IMR-90 (cell line): ENCODE measurements around the gene RNF144B. TPM values are rescaled to one million over a fixed set of nuclear protein-coding genes. Genes with fewer than 3 reads are reported as not detected.
A peak's percentile ranks its signal among the peaks of the same experiment; 100 is the strongest.

ENCODE experiments used
- ATAC-seq: fragments of 200-7000 bp; cut with Tn5 transposase; 2 replicates; pipeline ENCODE4 v1.9.1; 2020; ENCODE audit warnings: low read depth, mild to moderate bottlenecking, moderate library complexity
- BruUV-seq: library from RNA; stranded (reverse); fragments of 400-500 nt; replicated peaks from 2 replicates; lab custom pipeline; 2021; lab: Mats Ljungman, UMichigan
- CTCF ChIA-PET: fragments of 300-600 bp; formaldehyde crosslinking; extraction: SDS; loops from one replicate; lab custom pipeline; 2021; ENCODE audit warnings: antibody characterized with exemption; lab: Yijun Ruan, JAX
- POLR2A ChIA-PET: fragments of 300-600 bp; sonication (Branson Sonifier 250); formaldehyde crosslinking; loops from one replicate; lab custom pipeline; 2022; ENCODE audit warnings: antibody characterized with exemption; ENCODE audit not compliant: unreplicated experiment; lab: Charles Lee
- DNase-seq: peaks from one replicate; pipeline ENCODE4 v3.0.0; 2013
- H2AFZ ChIP-seq: replicated peaks from 2 replicates; pipeline ENCODE3; 2013; ENCODE audit warnings: low read length, mild to moderate bottlenecking; ENCODE audit not compliant: poor library complexity
- H2AK5ac ChIP-seq: 2 replicates; pipeline ENCODE4 v1.6.1; 2013; ENCODE audit warnings: low read depth, low read length, inconsistent platforms
- H2AK9ac ChIP-seq: replicated peaks from 2 replicates; pipeline ENCODE3; 2013; ENCODE audit warnings: mild to moderate bottlenecking, low read depth, low read length, moderate library complexity; ENCODE audit not compliant: poor library complexity
- H2BK120ac ChIP-seq: 2 replicates; pipeline ENCODE4 v1.6.1; 2013; ENCODE audit warnings: low read depth, low read length, inconsistent platforms
- H2BK15ac ChIP-seq: 3 replicates; pipeline ENCODE4 v1.6.1; 2013; ENCODE audit warnings: low read depth, low read length, inconsistent platforms
- H2BK20ac ChIP-seq: 2 replicates; pipeline ENCODE4 v1.6.1; 2013; ENCODE audit warnings: low read depth, mild to moderate bottlenecking, inconsistent platforms, low read length, moderate library complexity
- H2BK5ac ChIP-seq: 2 replicates; pipeline ENCODE4 v1.6.1; 2013; ENCODE audit warnings: mild to moderate bottlenecking, low read depth, low read length, inconsistent platforms; ENCODE audit not compliant: poor library complexity, severe bottlenecking
- H3K14ac ChIP-seq: replicated peaks from 2 replicates; pipeline ENCODE4 v1.6.1; 2013; ENCODE audit warnings: low read depth, low read length, inconsistent platforms
- H3K18ac ChIP-seq: 2 replicates; pipeline ENCODE4 v1.6.1; 2013; ENCODE audit warnings: low read depth, low read length, control low read depth
- H3K23ac ChIP-seq: 2 replicates; pipeline ENCODE4 v1.6.1; 2013; ENCODE audit warnings: low read depth, low read length, inconsistent platforms
- H3K27ac ChIP-seq: 2 replicates; pipeline ENCODE4 v1.5.1; 2013; ENCODE audit warnings: mild to moderate bottlenecking, control low read depth, low read length; ENCODE audit not compliant: insufficient read depth
- H3K27me3 ChIP-seq: 2 replicates; pipeline ENCODE4 v1.6.1; 2013; ENCODE audit warnings: low read length; ENCODE audit not compliant: control insufficient read depth, insufficient read depth
- H3K36me3 ChIP-seq: 2 replicates; pipeline ENCODE4 v1.6.1; 2013; ENCODE audit warnings: low read length, mixed read lengths; ENCODE audit not compliant: control insufficient read depth, insufficient read depth
- H3K4ac ChIP-seq: 2 replicates; pipeline ENCODE4 v1.6.1; 2013; ENCODE audit warnings: low read depth, low read length, inconsistent platforms
- H3K4me1 ChIP-seq: 2 replicates; pipeline ENCODE4 v1.6.1; 2013; ENCODE audit warnings: low read length, mixed read lengths; ENCODE audit not compliant: control insufficient read depth, insufficient read depth
- H3K4me2 ChIP-seq: 2 replicates; pipeline ENCODE4 v1.6.1; 2013; ENCODE audit warnings: low read depth, mild to moderate bottlenecking, control low read depth, low read length, moderate library complexity
- H3K4me3 ChIP-seq: 2 replicates; pipeline ENCODE4 v1.5.1; 2013; ENCODE audit warnings: low read depth, mild to moderate bottlenecking, control low read depth, low read length, moderate library complexity; ENCODE audit not compliant: insufficient read depth
- H3K56ac ChIP-seq: 2 replicates; pipeline ENCODE4 v1.6.1; 2013; ENCODE audit warnings: low read length, inconsistent platforms; ENCODE audit not compliant: insufficient read depth; ENCODE audit errors: extremely low read depth
- H3K79me1 ChIP-seq, 2 experiments: 2 replicates each; pipeline ENCODE4 v1.6.1; 2013; ENCODE audit warnings: low read length in 2 of 2, inconsistent platforms in 1 of 2, low read depth in 1 of 2
- H3K9ac ChIP-seq: 2 replicates; pipeline ENCODE4 v1.6.1; 2013; ENCODE audit warnings: low read depth, low read length, control low read depth
- H3K9me1 ChIP-seq: 2 replicates; pipeline ENCODE4 v1.6.1; 2013; ENCODE audit warnings: low read length, inconsistent platforms; ENCODE audit not compliant: insufficient read depth
- H3K9me3 ChIP-seq: 2 replicates; pipeline ENCODE4 v1.6.1; 2013; ENCODE audit warnings: low read length; ENCODE audit not compliant: control insufficient read depth, insufficient read depth
- H4K20me1 ChIP-seq: 2 replicates; pipeline ENCODE4 v1.6.1; 2013; ENCODE audit warnings: low read length, inconsistent platforms; ENCODE audit not compliant: insufficient read depth
- H4K5ac ChIP-seq: 2 replicates; pipeline ENCODE4 v1.6.1; 2013; ENCODE audit warnings: mild to moderate bottlenecking, low read depth, low read length, control low read depth
- H4K8ac ChIP-seq, 2 experiments: 2 replicates each; pipeline ENCODE4 v1.6.1; 2013; ENCODE audit warnings: low read depth in 2 of 2, low read length in 2 of 2, control low read depth in 1 of 2, inconsistent platforms in 1 of 2
- H4K91ac ChIP-seq: 2 replicates; pipeline ENCODE4 v1.6.1; 2013; ENCODE audit warnings: low read depth, low read length, inconsistent platforms; ENCODE audit not compliant: insufficient read depth
- BHLHE40 ChIP-seq: fragments of 150-350 bp; IDR thresholded peaks from 2 replicates; pipeline ENCODE4 v1.6.1; 2016; ENCODE audit warnings: mild to moderate bottlenecking, low read depth, low read length
- CEBPB ChIP-seq: IDR thresholded peaks from 2 replicates; pipeline ENCODE4 v1.6.1; 2012; ENCODE audit warnings: low read depth, low read length, improper control_type of control experiment
- CHD1 ChIP-seq: IDR thresholded peaks from 2 replicates; pipeline ENCODE4 v1.6.1; 2012; ENCODE audit warnings: low read depth, low read length, improper control_type of control experiment
- FOS ChIP-seq: fragments of 150-350 bp; IDR thresholded peaks from 2 replicates; pipeline ENCODE4 v1.6.1; 2016; ENCODE audit warnings: low read depth, low read length
- MAFK ChIP-seq: IDR thresholded peaks from 2 replicates; pipeline ENCODE4 v1.6.1; 2012; ENCODE audit warnings: low read depth, low read length, improper control_type of control experiment
- MXI1 ChIP-seq: IDR thresholded peaks from 2 replicates; pipeline ENCODE4 v1.6.1; 2012; ENCODE audit warnings: low read depth, mild to moderate bottlenecking, low read length, moderate library complexity, borderline replicate concordance
- NFE2L2 ChIP-seq: fragments of 150-350 bp; IDR thresholded peaks from 2 replicates; pipeline ENCODE4 v1.6.1; 2016; ENCODE audit warnings: low read depth, mild to moderate bottlenecking, low read length
- POLR2A ChIP-seq: IDR thresholded peaks from 2 replicates; pipeline ENCODE4 v1.6.1; 2012; ENCODE audit warnings: mild to moderate bottlenecking, low read depth, low read length
- RAD21 ChIP-seq: IDR thresholded peaks from 2 replicates; pipeline ENCODE4 v1.6.1; 2012; ENCODE audit warnings: low read length, improper control_type of control experiment
- RCOR1 ChIP-seq: IDR thresholded peaks from 2 replicates; pipeline ENCODE4 v1.6.1; 2012; ENCODE audit warnings: mild to moderate bottlenecking, low read length, improper control_type of control experiment; ENCODE audit not compliant: insufficient replicate concordance
- RFX5 ChIP-seq: IDR thresholded peaks from 2 replicates; pipeline ENCODE4 v1.8.0; 2012; ENCODE audit warnings: low read depth, mild to moderate bottlenecking, low read length, moderate library complexity
- WGBS, 2 experiments: methylation state at CpG; one replicate each; pipeline versions ENCODE4 v1.1.5 to v1.1.7; 2013; ENCODE audit warnings: missing lambda C conversion rate in 2 of 2; ENCODE audit not compliant: insufficient read length in 1 of 2; ENCODE audit errors: extremely low coverage in 2 of 2; 5-methylcytosine and 5-hydroxymethylcytosine counted together
- dilution Hi-C: fragments of 300-500 bp; cut with HindIII; formaldehyde crosslinking; loops from one replicate; pipeline ENCODE4 v1.14.3; 2018; ENCODE audit warnings: low sequenced_read_pairs; ENCODE audit not compliant: unreplicated experiment
- in situ Hi-C: fragments of 300-500 bp; cut with MboI; formaldehyde crosslinking; loops from 3 replicates; pipeline ENCODE4 v1.14.3; 2019; ENCODE audit warnings: low sequenced_read_pairs, inconsistent platforms, mixed read lengths
- intact Hi-C: fragments of 100-400 bp; cut with micrococcal nuclease; formaldehyde crosslinking; loops from 2 replicates; pipeline ENCODE4 v1.10.0; 2022
- polyA plus RNA-seq, 3 experiments: library from polyadenylated mRNA; depleted of rRNA; stranded (reverse); fragments of >200 nt; gene quantifications; 2 replicates each; pipeline ENCODE4 v1.2.3, GENCODE V29; 2012; ENCODE audit warnings: low replicate concordance in 1 of 3
- total RNA-seq: library from RNA; depleted of rRNA; stranded (reverse); fragments of >200 nt; gene quantifications from 2 replicates; pipeline ENCODE4 v1.2.3, GENCODE V29; 2012
- TF ChIP-seq, protein P1 (sequence below): conservative IDR thresholded peaks from 2 replicates; pipeline ENCODE4 v1.5.1; 2012; ENCODE audit warnings: mild to moderate bottlenecking, low read depth, low read length, improper control_type of control experiment
- TF ChIP-seq, protein P2 (sequence below): fragments of 150-350 bp; IDR thresholded peaks from 2 replicates; pipeline ENCODE4 v1.6.1; 2017; ENCODE audit warnings: mild to moderate bottlenecking, antibody characterized with exemption, low read length, low read depth
- TF ChIP-seq, protein P3 (sequence below): fragments of 150-350 bp; IDR thresholded peaks from 2 replicates; pipeline ENCODE4 v1.6.1; 2016; ENCODE audit warnings: low read depth, mild to moderate bottlenecking, low read length, moderate library complexity, borderline replicate concordance

RNF144B gene
- total and polyA plus RNA-seq, 2 of the 4 experiments (the other 2 are of a cell fraction) = 0.44 to 2.7 TPM

DNA sequence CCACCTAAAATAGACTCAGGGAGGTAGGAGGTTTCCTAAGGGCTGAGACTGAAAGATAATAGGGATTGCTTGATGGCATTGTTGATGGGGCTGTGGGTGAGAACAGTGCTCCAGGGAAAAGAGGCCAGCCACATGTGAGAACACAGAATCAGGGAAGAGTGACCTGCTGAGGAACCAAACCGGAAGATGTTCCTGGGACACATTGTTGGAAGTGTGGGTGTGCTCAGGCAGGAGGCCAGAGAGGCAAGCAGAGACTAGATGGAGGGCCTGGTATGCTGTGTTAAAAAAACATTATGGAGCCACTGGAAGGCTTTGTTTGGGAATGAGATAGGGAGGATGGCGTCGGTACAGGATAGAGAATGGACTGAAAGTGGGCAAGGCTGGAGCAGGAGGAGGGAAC, 23.3 kb downstream of the RNF144B start:
- H3K27ac ChIP-seq = no peak overlapping the region
- no peaks in the 10 kb centered on the region for H3K9me3 ChIP-seq
- intact Hi-C loops = no loop called here
- H2AK9ac ChIP-seq = no peak overlapping the region
- H2AFZ ChIP-seq = peak overlapping the region; percentile 3
- no peak overlapping the region for H3K18ac ChIP-seq
- no peak overlapping the region for H2BK15ac ChIP-seq
- H3K9ac ChIP-seq = no peak overlapping the region
- dilution Hi-C loops = no loop called here
- H2BK120ac ChIP-seq = no peak overlapping the region
- no peaks in the 10 kb centered on the region for H3K27me3 ChIP-seq
- 88% methylated on average over 1 of the region's 3 CpGs; no CpG with 5 or more reads in 1 of the 2 experiments for WGBS, 2 experiments
- ATAC-seq (no peak), DNase-seq (no peak)
- H2BK20ac ChIP-seq = no peak overlapping the region
- no peak overlapping the region for H3K4me3 ChIP-seq
- 0 out of 2 replicates have a peak, but pooled peaks cover 4% of the 10 kb centered on the region for H3K9me1 ChIP-seq
- H3K79me1 ChIP-seq = no peaks in the 10 kb centered on the region
- no peak overlapping the region for H4K5ac ChIP-seq
- H2BK5ac ChIP-seq = no peak overlapping the region
- POLR2A ChIA-PET = no interaction called here
- H3K23ac ChIP-seq = no peak overlapping the region
- no peak for TF ChIP-seq POLR2A
- TF ChIP-seq NFE2L2 = no peak
- TF ChIP-seq, protein P1, sequence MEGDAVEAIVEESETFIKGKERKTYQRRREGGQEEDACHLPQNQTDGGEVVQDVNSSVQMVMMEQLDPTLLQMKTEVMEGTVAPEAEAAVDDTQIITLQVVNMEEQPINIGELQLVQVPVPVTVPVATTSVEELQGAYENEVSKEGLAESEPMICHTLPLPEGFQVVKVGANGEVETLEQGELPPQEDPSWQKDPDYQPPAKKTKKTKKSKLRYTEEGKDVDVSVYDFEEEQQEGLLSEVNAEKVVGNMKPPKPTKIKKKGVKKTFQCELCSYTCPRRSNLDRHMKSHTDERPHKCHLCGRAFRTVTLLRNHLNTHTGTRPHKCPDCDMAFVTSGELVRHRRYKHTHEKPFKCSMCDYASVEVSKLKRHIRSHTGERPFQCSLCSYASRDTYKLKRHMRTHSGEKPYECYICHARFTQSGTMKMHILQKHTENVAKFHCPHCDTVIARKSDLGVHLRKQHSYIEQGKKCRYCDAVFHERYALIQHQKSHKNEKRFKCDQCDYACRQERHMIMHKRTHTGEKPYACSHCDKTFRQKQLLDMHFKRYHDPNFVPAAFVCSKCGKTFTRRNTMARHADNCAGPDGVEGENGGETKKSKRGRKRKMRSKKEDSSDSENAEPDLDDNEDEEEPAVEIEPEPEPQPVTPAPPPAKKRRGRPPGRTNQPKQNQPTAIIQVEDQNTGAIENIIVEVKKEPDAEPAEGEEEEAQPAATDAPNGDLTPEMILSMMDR = no peak
- TF ChIP-seq MXI1 = no peak
- TF ChIP-seq, protein P2, sequence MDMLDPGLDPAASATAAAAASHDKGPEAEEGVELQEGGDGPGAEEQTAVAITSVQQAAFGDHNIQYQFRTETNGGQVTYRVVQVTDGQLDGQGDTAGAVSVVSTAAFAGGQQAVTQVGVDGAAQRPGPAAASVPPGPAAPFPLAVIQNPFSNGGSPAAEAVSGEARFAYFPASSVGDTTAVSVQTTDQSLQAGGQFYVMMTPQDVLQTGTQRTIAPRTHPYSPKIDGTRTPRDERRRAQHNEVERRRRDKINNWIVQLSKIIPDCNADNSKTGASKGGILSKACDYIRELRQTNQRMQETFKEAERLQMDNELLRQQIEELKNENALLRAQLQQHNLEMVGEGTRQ = no peak
- TF ChIP-seq CEBPB = no peak
- no peak for TF ChIP-seq CHD1
- TF ChIP-seq MAFK = no peak
- TF ChIP-seq BHLHE40 = no peak
- TF ChIP-seq, protein P3, sequence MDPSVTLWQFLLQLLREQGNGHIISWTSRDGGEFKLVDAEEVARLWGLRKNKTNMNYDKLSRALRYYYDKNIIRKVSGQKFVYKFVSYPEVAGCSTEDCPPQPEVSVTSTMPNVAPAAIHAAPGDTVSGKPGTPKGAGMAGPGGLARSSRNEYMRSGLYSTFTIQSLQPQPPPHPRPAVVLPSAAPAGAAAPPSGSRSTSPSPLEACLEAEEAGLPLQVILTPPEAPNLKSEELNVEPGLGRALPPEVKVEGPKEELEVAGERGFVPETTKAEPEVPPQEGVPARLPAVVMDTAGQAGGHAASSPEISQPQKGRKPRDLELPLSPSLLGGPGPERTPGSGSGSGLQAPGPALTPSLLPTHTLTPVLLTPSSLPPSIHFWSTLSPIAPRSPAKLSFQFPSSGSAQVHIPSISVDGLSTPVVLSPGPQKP = no peak
- no peak for TF ChIP-seq RFX5
- no peak for TF ChIP-seq FOS
- TF ChIP-seq RCOR1 = no peak
- TF ChIP-seq RAD21 = no peak
- in situ Hi-C loops = no loop called here
- no peaks in the 10 kb centered on the region for H3K36me3 ChIP-seq
- H3K4ac ChIP-seq = no peak overlapping the region
- no TSS peak for BruUV-seq
- H3K4me1 ChIP-seq = peaks cover 6% of the 10 kb centered on the region
- H4K8ac ChIP-seq = no peak overlapping the region
- H4K20me1 ChIP-seq = no peaks in the 10 kb centered on the region
- no peak overlapping the region for H2AK5ac ChIP-seq
- no peak overlapping the region for H4K91ac ChIP-seq
- H3K4me2 ChIP-seq = no peak overlapping the region
- H3K14ac ChIP-seq = no peak overlapping the region
- H3K56ac ChIP-seq = no peak overlapping the region
- CTCF ChIA-PET = no interaction called here
